Astrocyte (in vitro differentiated cells and primary cell): ENCODE measurements around the gene GPR37L1.

Source experiments
- EZH2 ChIP-seq: IDR thresholded peaks from 2 replicates; pipeline ENCODE4 v1.6.1; 2012; ENCODE audit warnings: mild to moderate bottlenecking, low read length, inconsistent platforms; ENCODE audit not compliant: insufficient read depth
- TF ChIP-seq, protein P1 (sequence below): IDR thresholded peaks from 2 replicates; pipeline ENCODE4 v1.5.1; 2011; ENCODE audit warnings: low read depth, mild to moderate bottlenecking, inconsistent platforms, low read length, moderate library complexity; ENCODE audit not compliant: insufficient read depth

DNA sequence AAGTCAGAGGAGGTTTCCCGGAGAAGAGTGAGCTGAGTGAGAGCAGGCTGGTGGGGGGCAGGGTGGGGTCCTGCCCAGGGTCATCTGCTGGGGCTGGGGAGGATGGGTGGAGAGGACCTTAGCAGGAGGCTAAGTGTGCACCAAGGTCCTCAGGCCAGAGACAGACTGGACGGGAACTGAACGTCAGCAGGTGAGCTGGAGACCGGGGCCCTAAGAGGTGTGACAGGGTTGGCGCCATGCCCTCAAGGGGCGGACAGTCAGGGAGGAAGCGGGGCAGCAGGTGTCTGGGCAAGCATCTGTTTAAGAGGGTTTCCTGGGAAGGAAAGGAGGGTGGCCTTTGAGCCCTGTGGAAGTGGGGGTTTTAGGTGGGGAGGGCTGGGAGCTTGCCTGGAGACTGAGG lies 51.3 kb downstream of the GPR37L1 start:
- TF ChIP-seq, protein P1, sequence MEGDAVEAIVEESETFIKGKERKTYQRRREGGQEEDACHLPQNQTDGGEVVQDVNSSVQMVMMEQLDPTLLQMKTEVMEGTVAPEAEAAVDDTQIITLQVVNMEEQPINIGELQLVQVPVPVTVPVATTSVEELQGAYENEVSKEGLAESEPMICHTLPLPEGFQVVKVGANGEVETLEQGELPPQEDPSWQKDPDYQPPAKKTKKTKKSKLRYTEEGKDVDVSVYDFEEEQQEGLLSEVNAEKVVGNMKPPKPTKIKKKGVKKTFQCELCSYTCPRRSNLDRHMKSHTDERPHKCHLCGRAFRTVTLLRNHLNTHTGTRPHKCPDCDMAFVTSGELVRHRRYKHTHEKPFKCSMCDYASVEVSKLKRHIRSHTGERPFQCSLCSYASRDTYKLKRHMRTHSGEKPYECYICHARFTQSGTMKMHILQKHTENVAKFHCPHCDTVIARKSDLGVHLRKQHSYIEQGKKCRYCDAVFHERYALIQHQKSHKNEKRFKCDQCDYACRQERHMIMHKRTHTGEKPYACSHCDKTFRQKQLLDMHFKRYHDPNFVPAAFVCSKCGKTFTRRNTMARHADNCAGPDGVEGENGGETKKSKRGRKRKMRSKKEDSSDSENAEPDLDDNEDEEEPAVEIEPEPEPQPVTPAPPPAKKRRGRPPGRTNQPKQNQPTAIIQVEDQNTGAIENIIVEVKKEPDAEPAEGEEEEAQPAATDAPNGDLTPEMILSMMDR: no peak
- TF ChIP-seq EZH2: no peak
